GM18502 (cell line): ENCODE results near the gene XPO4.

Experiments used
- ATAC-seq: cut with Tn5 transposase; IDR thresholded peaks from one replicate; pipeline ENCODE4 v1.9.1; 2021; ENCODE audit warnings: mild to moderate bottlenecking; ENCODE audit not compliant: unreplicated experiment, poor library complexity

XPO4 gene

GRCh38 chr13:20796791-20797508 lies 105.6 kb downstream of the XPO4 start:
- ATAC-seq: no peak

GRCh38 chr13:20789665-20790064 lies 112.9 kb downstream of the XPO4 start:
- no peak for ATAC-seq

- ATAC-seq: no peak
These were observed 114.2 kb downstream of the XPO4 start for GRCh38 chr13:20788312-20788711.

GRCh38 chr13:20787180-20787579 lies 115.4 kb downstream of the XPO4 start:
- ATAC-seq: no peak

GRCh38 chr13:20782116-20782708 lies 120.3 kb downstream of the XPO4 start:
- peak; percentile 79 for ATAC-seq

GRCh38 chr13:20780317-20780716 lies 122.2 kb downstream of the XPO4 start:
- ATAC-seq: no peak

- ATAC-seq: no peak
These were observed 123.1 kb downstream of the XPO4 start for GRCh38 chr13:20779405-20779804.

GRCh38 chr13:20778311-20778710 lies 124.2 kb downstream of the XPO4 start:
- no peak for ATAC-seq

- ATAC-seq: no peak
These were observed 125.8 kb downstream of the XPO4 start for GRCh38 chr13:20776751-20777150.

- no peak for ATAC-seq
These were observed 126.6 kb downstream of the XPO4 start for GRCh38 chr13:20775961-20776360.

GRCh38 chr13:20774746-20775145 lies 127.8 kb downstream of the XPO4 start:
- ATAC-seq: no peak

- ATAC-seq: peak; percentile 91
These were observed 129.1 kb downstream of the XPO4 start, which contains the start of gene EEF1AKMT1 for GRCh38 chr13:20773194-20774080. Gene EEF1AKMT1, minus strand, starts transcription at chr13:20773961. Its CDS starts 16,363 bp downstream, at chr13:20757598.

GRCh38 chr13:20772401-20773131 lies 130.0 kb downstream of the XPO4 start:
- ATAC-seq: no peak

GRCh38 chr13:20769834-20770233 lies 132.7 kb downstream of the XPO4 start:
- no peak for ATAC-seq

- no peak for ATAC-seq
These were observed 133.5 kb downstream of the XPO4 start for GRCh38 chr13:20769091-20769490.

- no peak for ATAC-seq
These were observed 135.1 kb downstream of the XPO4 start for GRCh38 chr13:20767309-20767943.

- no peak for ATAC-seq
These were observed 141.7 kb downstream of the XPO4 start for GRCh38 chr13:20760872-20761271.

GRCh38 chr13:20754009-20754408 lies 148.5 kb downstream of the XPO4 start:
- no peak for ATAC-seq

- ATAC-seq: no peak
These were observed 153.2 kb downstream of the XPO4 start for GRCh38 chr13:20749377-20749776.
